Adrenal gland (tissue), 5 donors: Measurements from ENCODE around the gene ASS1.

ENCODE experiments used
- CTCF ChIP-seq, 6 experiments: fragments of 450-650 bp in 4 of 6; fragments of 200-600 bp in 2 of 6; sonication (generic) in 1 of 6; IDR thresholded peaks; 1 replicate in 5 of 6; 2 replicates in 1 of 6; pipeline versions ENCODE4 v1.5.1 to v1.8.0; 2016 to 2021; ENCODE audit warnings: antibody characterized with exemption in 6 of 6, mild to moderate bottlenecking in 2 of 6, moderate library complexity in 1 of 6
- POLR2A ChIP-seq, 2 donors: fragments of 450-650 bp; IDR thresholded peaks; one replicate each; pipeline ENCODE4 v1.6.1; 2017; ENCODE audit warnings: antibody characterized with exemption in 2 of 2, mild to moderate bottlenecking in 2 of 2, moderate library complexity in 1 of 2
- donor health status: DM: no; HTN: no; CAD: no.

- TF ChIP-seq CTCF (IDR thresholded peaks at IDR 0.05) (no peak), POLR2A (IDR thresholded peaks at IDR 0.05) (no peak)
Observed at GRCh38 chr9:130429381-130429780, 15.4 kb upstream of the ASS1 start.
